ENCODE measurements around the gene CACNA2D2.

CACNA2D2 gene

GRCh38 chr3:50466177-50466576, 37.3 kb downstream of the CACNA2D2 start:
- DNase-seq (no peak), ATAC-seq (peak; percentile 56)
- Mint-ChIP-seq H3K4me3 (no peak overlapping the region), H3K27ac (no peak overlapping the region), H3K4me1 (no peaks in the 10 kb centered on the region), H3K9me3 (no peaks in the 10 kb centered on the region), H3K27me3 (no peaks in the 10 kb centered on the region)

GRCh38 chr3:50464569-50464968, 38.9 kb downstream of the CACNA2D2 start:
- H3K4me3 Mint-ChIP-seq = no peak overlapping the region
- no peaks in the 10 kb centered on the region for H3K27me3 Mint-ChIP-seq
- H3K27ac Mint-ChIP-seq = no peak overlapping the region
- no peaks in the 10 kb centered on the region for H3K9me3 Mint-ChIP-seq
- no peaks in the 10 kb centered on the region for H3K4me1 Mint-ChIP-seq
- no peak for DNase-seq
- ATAC-seq = no peak

- H3K4me1 Mint-ChIP-seq = no peaks in the 10 kb centered on the region
- no peak for DNase-seq
- no peak overlapping the region for H3K27ac Mint-ChIP-seq
- no peaks in the 10 kb centered on the region for H3K27me3 Mint-ChIP-seq
- H3K4me3 Mint-ChIP-seq = no peak overlapping the region
- no peaks in the 10 kb centered on the region for H3K9me3 Mint-ChIP-seq
- ATAC-seq = no peak
Measured at GRCh38 chr3:50459785-50460184, 43.6 kb downstream of the CACNA2D2 start.

- Mint-ChIP-seq H3K27ac (no peak overlapping the region), H3K27me3 (no peaks in the 10 kb centered on the region), H3K4me1 (no peaks in the 10 kb centered on the region), H3K9me3 (no peaks in the 10 kb centered on the region), H3K4me3 (no peak overlapping the region)
- ATAC-seq (no peak), DNase-seq (no peak)
Measured at GRCh38 chr3:50457988-50458387, 45.4 kb downstream of the CACNA2D2 start.

GRCh38 chr3:50455161-50456018, 48.0 kb downstream of the CACNA2D2 start:
- Mint-ChIP-seq H3K4me3 (no peak overlapping the region), H3K27ac (no peak overlapping the region), H3K27me3 (no peaks in the 10 kb centered on the region), H3K4me1 (peaks cover 14% of the 10 kb centered on the region), H3K9me3 (no peaks in the 10 kb centered on the region)
- DNase-seq = no peak
- no peak for ATAC-seq

GRCh38 chr3:50454481-50455070, 48.9 kb downstream of the CACNA2D2 start:
- DNase-seq (no peak), ATAC-seq (no peak)
- Mint-ChIP-seq H3K27me3 (no peaks in the 10 kb centered on the region), H3K27ac (no peak overlapping the region), H3K9me3 (no peaks in the 10 kb centered on the region), H3K4me3 (no peak overlapping the region), H3K4me1 (peaks cover 22% of the 10 kb centered on the region)

- ATAC-seq = no peak
- Mint-ChIP-seq H3K4me1 (peaks cover 28% of the 10 kb centered on the region), H3K9me3 (no peaks in the 10 kb centered on the region), H3K27me3 (no peaks in the 10 kb centered on the region), H3K27ac (no peak overlapping the region), H3K4me3 (no peak overlapping the region)
- DNase-seq = no peak
Measured at GRCh38 chr3:50453907-50454306, 49.5 kb downstream of the CACNA2D2 start.

- Mint-ChIP-seq H3K27ac (peak overlapping the region; percentile 78 to 97), H3K27me3 (no peaks in the 10 kb centered on the region), H3K4me1 (peaks cover 38% of the 10 kb centered on the region), H3K4me3 (peak overlapping the region; percentile 86 to 88), H3K9me3 (no peaks in the 10 kb centered on the region)
- DNase-seq = peak; percentile 58 to 80
- ATAC-seq = peak; percentile 91
Measured at GRCh38 chr3:50450209-50450921, 53.1 kb downstream of the CACNA2D2 start.

- Mint-ChIP-seq H3K4me1 (peaks cover 38% of the 10 kb centered on the region), H3K27ac (peak overlapping the region in 1 of 2 donors; percentile 94), H3K9me3 (no peaks in the 10 kb centered on the region)
Measured at GRCh38 chr3:50448752-50449539, 54.5 kb downstream of the CACNA2D2 start.

GRCh38 chr3:50447290-50447840, 56.1 kb downstream of the CACNA2D2 start:
- no peak overlapping the region for H3K4me3 Mint-ChIP-seq
- DNase-seq (no peak), ATAC-seq (no peak)
- H3K4me1 Mint-ChIP-seq = peaks cover 38% of the 10 kb centered on the region
- H3K27me3 Mint-ChIP-seq = no peaks in the 10 kb centered on the region
- H3K9me3 Mint-ChIP-seq = no peaks in the 10 kb centered on the region
- peak overlapping the region; percentile 30 to 60 for H3K27ac Mint-ChIP-seq

More at GRCh38 chr3:50448752-50449539, 54.5 kb downstream of the CACNA2D2 start:
- H3K4me3 Mint-ChIP-seq = peak overlapping the region in 1 of 2 donors; percentile 86
- no peak for DNase-seq
- no peak for ATAC-seq
- H3K27me3 Mint-ChIP-seq = no peaks in the 10 kb centered on the region

- ATAC-seq (no peak), DNase-seq (no peak)
- Mint-ChIP-seq H3K4me1 (peaks cover 29% of the 10 kb centered on the region), H3K4me3 (no peak overlapping the region), H3K27ac (no peak overlapping the region), H3K27me3 (no peaks in the 10 kb centered on the region), H3K9me3 (no peaks in the 10 kb centered on the region)
Measured at GRCh38 chr3:50445919-50446318, 57.5 kb downstream of the CACNA2D2 start.

- Mint-ChIP-seq H3K9me3 (no peaks in the 10 kb centered on the region), H3K4me1 (peaks cover 18% of the 10 kb centered on the region), H3K27ac (no peak overlapping the region), H3K27me3 (no peaks in the 10 kb centered on the region), H3K4me3 (no peak overlapping the region)
- DNase-seq (no peak), ATAC-seq (no peak)
Measured at GRCh38 chr3:50444782-50445181, 58.7 kb downstream of the CACNA2D2 start.

GRCh38 chr3:50444213-50444612, 59.2 kb downstream of the CACNA2D2 start:
- Mint-ChIP-seq H3K9me3 (no peaks in the 10 kb centered on the region), H3K4me1 (peaks cover 12% of the 10 kb centered on the region), H3K27me3 (no peaks in the 10 kb centered on the region), H3K4me3 (no peak overlapping the region), H3K27ac (no peak overlapping the region)
- no peak for DNase-seq
- no peak for ATAC-seq

GRCh38 chr3:50442945-50443579, 60.4 kb downstream of the CACNA2D2 start:
- DNase-seq (no peak), ATAC-seq (no peak)
- H3K4me1 Mint-ChIP-seq = peaks cover 7% of the 10 kb centered on the region
- H3K27me3 Mint-ChIP-seq = no peaks in the 10 kb centered on the region
- H3K4me3 Mint-ChIP-seq = no peak overlapping the region
- no peaks in the 10 kb centered on the region for H3K9me3 Mint-ChIP-seq
- no peak overlapping the region for H3K27ac Mint-ChIP-seq

All from stimulated activated naive CD8-positive, alpha-beta T cell treated with anti-CD3 and anti-CD28 coated beads, Interleukin-15, amount 100 ng/mL, for 72 hours (primary cell).